Measurements from ENCODE around the gene PAQR8. TPM values are rescaled to one million over a fixed set of nuclear protein-coding genes. Genes with fewer than 3 reads are reported as not detected.
A peak's percentile ranks its signal among the peaks of the same experiment; 100 is the strongest.

The PAQR8 gene
- total and polyA plus RNA-seq, 2 of the 13 experiments (the other 11 are each of a cell fraction or from before 2014, with no cell fraction given), result 37.7 to 50.7 TPM

DNA sequence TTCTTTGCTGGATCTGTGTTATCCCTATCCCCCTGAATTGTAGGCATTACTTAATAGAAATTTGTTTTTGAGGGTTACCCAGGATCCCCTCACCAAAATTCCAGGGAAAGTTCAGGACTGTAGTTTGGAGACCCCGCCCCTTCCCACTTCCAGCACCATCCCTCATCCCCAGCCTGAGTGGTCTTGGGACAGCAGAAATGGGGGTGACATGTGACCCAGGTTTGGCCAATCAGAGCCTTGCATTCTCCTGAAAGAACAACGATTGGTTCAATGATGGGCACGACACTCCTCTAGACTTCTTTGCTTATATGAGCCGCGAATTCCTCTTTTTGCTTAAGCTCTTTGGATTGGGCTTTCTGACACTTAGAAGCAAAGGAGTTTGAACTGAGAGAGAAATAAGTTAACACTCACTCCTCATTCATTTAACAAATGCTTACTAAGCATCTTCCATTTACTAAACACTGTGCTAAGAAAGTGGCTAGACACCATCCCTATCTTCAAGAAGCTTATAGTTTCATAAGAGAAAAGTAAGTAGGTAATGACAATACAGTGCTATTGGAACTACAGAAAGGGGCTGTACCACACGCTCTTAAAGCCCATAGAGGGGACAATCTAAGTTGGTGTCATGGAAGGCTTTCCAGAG, 24.9 kb upstream of the PAQR8 start (continued):
- no peak for TF ChIP-seq ZBTB42 (CRISPR knock-in tag; IDR thresholded peaks at IDR 0.05)
- TF ChIP-seq ZNF34 (CRISPR knock-in tag; IDR thresholded peaks at IDR 0.05; ENCODE audit: borderline replicate concordance), result no peak
- no peak for TF ChIP-seq CENPX (CRISPR knock-in tag; IDR thresholded peaks at IDR 0.05)
- TF ChIP-seq MAFF (IDR thresholded peaks at IDR 0.05; ENCODE audit: low read depth, low read length), result peak; percentile 71
- TF ChIP-seq, protein P1, sequence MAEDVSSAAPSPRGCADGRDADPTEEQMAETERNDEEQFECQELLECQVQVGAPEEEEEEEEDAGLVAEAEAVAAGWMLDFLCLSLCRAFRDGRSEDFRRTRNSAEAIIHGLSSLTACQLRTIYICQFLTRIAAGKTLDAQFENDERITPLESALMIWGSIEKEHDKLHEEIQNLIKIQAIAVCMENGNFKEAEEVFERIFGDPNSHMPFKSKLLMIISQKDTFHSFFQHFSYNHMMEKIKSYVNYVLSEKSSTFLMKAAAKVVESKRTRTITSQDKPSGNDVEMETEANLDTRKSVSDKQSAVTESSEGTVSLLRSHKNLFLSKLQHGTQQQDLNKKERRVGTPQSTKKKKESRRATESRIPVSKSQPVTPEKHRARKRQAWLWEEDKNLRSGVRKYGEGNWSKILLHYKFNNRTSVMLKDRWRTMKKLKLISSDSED (CRISPR knock-in tag; IDR thresholded peaks at IDR 0.05), result no peak

GRCh38 chr6:52337633-52338290, 24.2 kb upstream of the PAQR8 start:
- CTCF ChIA-PET (ENCODE audit: low intra/inter-chr PET ratio, low total read pairs), result no interaction called here
- Histone ChIP-seq H3K4me2 (ENCODE audit: low read depth, low read length) (no peak overlapping the region), H2AFZ (ENCODE audit: low read length) (no peak overlapping the region)

More at GRCh38 chr6:52337633-52338290, 24.2 kb upstream of the PAQR8 start:
- Histone ChIP-seq H3K27ac (ENCODE audit: extremely low read length, insufficient read depth, low read length) (no peak overlapping the region), H3K36me3 (replicated peaks in 1 of 2; ENCODE audit: control insufficient read depth in 1 of 2, insufficient read depth in 2 of 2, low read length in 2 of 2) (no peaks in the 10 kb centered on the region), H3K9me3 (ENCODE audit: low read length) (no peaks in the 10 kb centered on the region), H3K4me1 (ENCODE audit: insufficient read depth, low read length) (peaks cover 45% of the 10 kb centered on the region), H3K9ac (ENCODE audit: insufficient read depth, low read depth, low read length) (no peak overlapping the region), H3K27me3 (ENCODE audit: control insufficient read depth in 1 of 2, insufficient read depth in 2 of 2, low read length in 2 of 2) (no peaks in the 10 kb centered on the region), H3K4me3 (replicated peaks in 1 of 3; ENCODE audit: insufficient read depth in 1 of 3, low read depth in 2 of 3, low read length in 3 of 3) (no peak overlapping the region), H4K20me1 (ENCODE audit: insufficient read depth, low read length) (no peaks in the 10 kb centered on the region), H3K79me2 (ENCODE audit: insufficient read depth, low read length) (no peaks in the 10 kb centered on the region)
- whole genome bisulfite sequencing (ENCODE audit: low lambda C conversion rate), result 94% methylated on average over 5 of the region's 5 CpGs
- intact Hi-C loops (cut with micrococcal nuclease; ENCODE audit: unreplicated experiment), result no loop called here
- in situ Hi-C loops (cut with HindIII; ENCODE audit: extremely low pct_ligation_motif_present, low pct_unique_long_range_greater_than_20kb), result no loop called here
- no peak for DNase-seq (ENCODE audit: low spot score)
- ATAC-seq, result no peak
- POLR2A ChIA-PET, result interaction anchor here (2.2 to 2.8 kb wide), 2 partner anchors 10 to 12 kb away, joined by 7 to 10 read pairs; no protein-coding TSS in a partner anchor
- no peak for TF ChIP-seq ERF (CRISPR knock-in tag; IDR thresholded peaks at IDR 0.05)
- peak; percentile 21 for FAIRE-seq
- BruUV-seq (replicated peaks), result no TSS peak
